Smooth muscle cell (in vitro differentiated cells): ENCODE results near the gene OSTC. TPM values are rescaled to one million over a fixed set of nuclear protein-coding genes. Genes with fewer than 3 reads are reported as not detected.
A peak's percentile ranks its signal among the peaks of the same experiment; 100 is the strongest.

Source experiments
- DNase-seq: peaks from one replicate; lab custom pipeline; 2025; ENCODE audit not compliant: unreplicated experiment; lab: John Stamatoyannopoulos, UW
- H2AFZ ChIP-seq: fragments of 200-600 bp; sonication (generic); 2 replicates; pipeline ENCODE4 v1.6.0; 2016; ENCODE audit warnings: antibody characterized with exemption, low read depth, mild to moderate bottlenecking
- H3F3A ChIP-seq: fragments of 200-600 bp; sonication (generic); 2 replicates; pipeline ENCODE4 v1.6.0; 2017; ENCODE audit warnings: antibody characterized with exemption, low read depth
- H3K27ac ChIP-seq: fragments of 200-600 bp; sonication (generic); 2 replicates; pipeline ENCODE4 v1.5.1; 2016; ENCODE audit warnings: low read depth, mild to moderate bottlenecking
- H3K27me3 ChIP-seq: fragments of 200-600 bp; sonication (generic); 2 replicates; pipeline ENCODE4 v1.6.1; 2016; ENCODE audit warnings: low read depth, mild to moderate bottlenecking
- H3K36me3 ChIP-seq: fragments of 200-600 bp; sonication (generic); 2 replicates; pipeline ENCODE4 v1.5.1; 2016; ENCODE audit warnings: low read depth
- H3K4me1 ChIP-seq: fragments of 200-600 bp; sonication (generic); 2 replicates; pipeline ENCODE4 v1.5.1; 2016; ENCODE audit warnings: low read depth
- H3K4me2 ChIP-seq: fragments of 200-600 bp; sonication (generic); 2 replicates; pipeline ENCODE4 v1.6.0; 2016; ENCODE audit warnings: mild to moderate bottlenecking
- H3K4me3 ChIP-seq: fragments of 200-600 bp; sonication (generic); 2 replicates; pipeline ENCODE4 v1.5.1; 2016; ENCODE audit warnings: mild to moderate bottlenecking
- H3K79me2 ChIP-seq: fragments of 200-600 bp; sonication (generic); 2 replicates; pipeline ENCODE4 v1.6.0; 2016; ENCODE audit warnings: low read depth, mild to moderate bottlenecking
- H3K9ac ChIP-seq: fragments of 200-600 bp; sonication (generic); 2 replicates; pipeline ENCODE4 v1.6.0; 2016; ENCODE audit warnings: low read depth
- H3K9me3 ChIP-seq: fragments of 200-600 bp; sonication (generic); replicated peaks from 2 replicates; pipeline ENCODE4 v1.5.1; 2016; ENCODE audit warnings: low read depth
- H4K20me1 ChIP-seq: fragments of 200-600 bp; sonication (generic); 2 replicates; pipeline ENCODE4 v1.6.0; 2016; ENCODE audit warnings: low read depth
- CTCF ChIP-seq: fragments of 200-600 bp; sonication (generic); IDR thresholded peaks from 2 replicates; pipeline ENCODE4 v1.5.1; 2017; ENCODE audit warnings: borderline replicate concordance, mild to moderate bottlenecking, antibody characterized with exemption; ENCODE audit not compliant: insufficient read depth, poor library complexity, severe bottlenecking
- WGBS: methylation state at CpG from one replicate; pipeline ENCODE4 v1.1.7; 2016; ENCODE audit warnings: low lambda C conversion rate; 5-methylcytosine and 5-hydroxymethylcytosine counted together
- polyA plus RNA-seq: library from polyadenylated mRNA; unstranded; fragments of >200 nt; fragmentation: Nextera tagmentation; extraction: Ambion mirVana; gene quantifications from 2 replicates; pipeline ENCODE4 v1.2.1, GENCODE V29; 2016
- total RNA-seq: library from RNA; depleted of rRNA; stranded (reverse); fragments of >200 nt; gene quantifications from 2 replicates; pipeline ENCODE4 v1.2.3, GENCODE V29; 2014

OSTC gene
- total and polyA plus RNA-seq, 2 experiments from 2014 or later, result 754 to 765 TPM

GRCh38 chr4:108651014-108651791 lies 804 bp downstream of the OSTC start:
- TF ChIP-seq CTCF, result no peak
- Histone ChIP-seq H3K4me3 (peak overlapping the region; percentile 91), H3K27me3 (no peaks in the 10 kb centered on the region), H3K4me2 (peak overlapping the region; percentile 92), H2AFZ (peak overlapping the region; percentile 87), H4K20me1 (peaks cover 27% of the 10 kb centered on the region), H3K9ac (peak overlapping the region; percentile 95), H3K9me3 (no peaks in the 10 kb centered on the region), H3K36me3 (peaks cover 7% of the 10 kb centered on the region), H3K79me2 (peaks cover 59% of the 10 kb centered on the region), H3K4me1 (peaks cover 10% of the 10 kb centered on the region), H3F3A (no peaks in the 10 kb centered on the region), H3K27ac (peak overlapping the region; percentile 92)
- no peak for DNase-seq
- WGBS, result 4% methylated on average over 9 of the region's 9 CpGs

GRCh38 chr4:108662629-108663028 lies 12.2 kb downstream of the OSTC start:
- H3K9ac ChIP-seq, result no peak overlapping the region
- WGBS, result 97% methylated on average over 3 of the region's 3 CpGs
- peaks cover 60% of the 10 kb centered on the region for H3K79me2 ChIP-seq
- peaks cover 23% of the 10 kb centered on the region for H3K36me3 ChIP-seq
- no peaks in the 10 kb centered on the region for H3K4me1 ChIP-seq
- no peaks in the 10 kb centered on the region for H3K9me3 ChIP-seq
- peaks cover 83% of the 10 kb centered on the region for H4K20me1 ChIP-seq
- H3K27ac ChIP-seq, result no peak overlapping the region
- no peak overlapping the region for H3K4me2 ChIP-seq
- H3F3A ChIP-seq, result peaks cover 4% of the 10 kb centered on the region
- H2AFZ ChIP-seq, result no peak overlapping the region
- no peak overlapping the region for H3K4me3 ChIP-seq
- TF ChIP-seq CTCF, result no peak
- no peak for DNase-seq
- H3K27me3 ChIP-seq, result no peaks in the 10 kb centered on the region

GRCh38 chr4:108674356-108674977 lies 24.1 kb downstream of the OSTC start:
- no peak for DNase-seq
- H3K9me3 ChIP-seq, result no peaks in the 10 kb centered on the region
- no peaks in the 10 kb centered on the region for H3K79me2 ChIP-seq
- TF ChIP-seq CTCF, result no peak
- H3K4me3 ChIP-seq, result no peak overlapping the region
- H3K4me1 ChIP-seq, result no peaks in the 10 kb centered on the region
- no peaks in the 10 kb centered on the region for H3K27me3 ChIP-seq
- no peak overlapping the region for H2AFZ ChIP-seq
- H3K9ac ChIP-seq, result no peak overlapping the region
- peaks cover 9% of the 10 kb centered on the region for H3K36me3 ChIP-seq
- no peak overlapping the region for H3K4me2 ChIP-seq
- H3K27ac ChIP-seq, result no peak overlapping the region
- H3F3A ChIP-seq, result no peaks in the 10 kb centered on the region
- H4K20me1 ChIP-seq, result no peaks in the 10 kb centered on the region
- WGBS, result 74% methylated on average over 4 of the region's 4 CpGs

GRCh38 chr4:108681321-108681809 lies 31.0 kb downstream of the OSTC start:
- no peak for TF ChIP-seq CTCF
- Histone ChIP-seq H3K9me3 (no peaks in the 10 kb centered on the region), H3K27me3 (no peaks in the 10 kb centered on the region), H3K36me3 (peaks cover 9% of the 10 kb centered on the region), H4K20me1 (no peaks in the 10 kb centered on the region), H3K4me2 (no peak overlapping the region), H3F3A (no peaks in the 10 kb centered on the region), H3K79me2 (no peaks in the 10 kb centered on the region), H3K9ac (no peak overlapping the region), H3K27ac (no peak overlapping the region), H2AFZ (no peak overlapping the region), H3K4me1 (no peaks in the 10 kb centered on the region), H3K4me3 (no peak overlapping the region)
- WGBS, result 99% methylated on average over 5 of the region's 5 CpGs
- no peak for DNase-seq
